ENCODE measurements around the gene YES1. TPM values are rescaled to one million over a fixed set of nuclear protein-coding genes. Genes with fewer than 3 reads are reported as not detected.

YES1 gene
- total and polyA plus RNA-seq, 2 of the 8 experiments (the other 6 are each of a cell fraction or from before 2014, with no cell fraction given), result 14.8 to 94.3 TPM

DNA sequence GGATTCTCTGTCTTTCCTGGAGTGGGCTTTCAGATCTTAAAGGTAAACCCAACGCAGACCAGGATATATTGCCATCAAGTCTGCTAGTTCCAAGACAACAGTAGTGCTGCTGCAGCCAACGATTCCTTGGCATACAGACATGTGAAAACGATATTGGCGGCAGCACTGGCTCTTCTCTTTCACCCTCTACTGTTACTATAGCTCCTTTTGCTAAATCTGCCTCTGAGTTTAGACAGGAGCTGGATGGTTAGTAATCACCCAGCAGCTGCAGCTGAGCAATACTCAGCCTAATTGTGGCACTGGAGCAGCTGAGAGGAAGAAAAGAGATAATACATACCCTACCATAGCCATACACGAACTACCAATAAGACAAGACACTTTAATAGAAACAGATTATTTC lies 4.0 kb downstream of the YES1 start:
- H2BK120ac ChIP-seq (replicated peaks; ENCODE audit: low read depth, low read length), result no peak overlapping the region
- no peak overlapping the region for H3K9ac ChIP-seq (replicated peaks in 1 of 4; ENCODE audit: extremely low read depth in 1 of 4, low read depth in 3 of 4, low read length in 3 of 4)
- no peak overlapping the region for H2BK15ac ChIP-seq (ENCODE audit: low read length)
- H3K56ac ChIP-seq (replicated peaks; ENCODE audit: insufficient read length, low read depth, low read length), result no peak overlapping the region
- H4K91ac ChIP-seq (replicated peaks; ENCODE audit: insufficient read length, low read length), result no peak overlapping the region
- no peak overlapping the region for H2BK20ac ChIP-seq (ENCODE audit: low read length)
- TF ChIP-seq FOSL1 (IDR thresholded peaks at IDR 0.05; ENCODE audit: insufficient read depth, low read depth, low read length) (no peak), KDM5A (IDR thresholded peaks at IDR 0.05; ENCODE audit: low read length) (no peak)
- TF ChIP-seq, protein P1, sequence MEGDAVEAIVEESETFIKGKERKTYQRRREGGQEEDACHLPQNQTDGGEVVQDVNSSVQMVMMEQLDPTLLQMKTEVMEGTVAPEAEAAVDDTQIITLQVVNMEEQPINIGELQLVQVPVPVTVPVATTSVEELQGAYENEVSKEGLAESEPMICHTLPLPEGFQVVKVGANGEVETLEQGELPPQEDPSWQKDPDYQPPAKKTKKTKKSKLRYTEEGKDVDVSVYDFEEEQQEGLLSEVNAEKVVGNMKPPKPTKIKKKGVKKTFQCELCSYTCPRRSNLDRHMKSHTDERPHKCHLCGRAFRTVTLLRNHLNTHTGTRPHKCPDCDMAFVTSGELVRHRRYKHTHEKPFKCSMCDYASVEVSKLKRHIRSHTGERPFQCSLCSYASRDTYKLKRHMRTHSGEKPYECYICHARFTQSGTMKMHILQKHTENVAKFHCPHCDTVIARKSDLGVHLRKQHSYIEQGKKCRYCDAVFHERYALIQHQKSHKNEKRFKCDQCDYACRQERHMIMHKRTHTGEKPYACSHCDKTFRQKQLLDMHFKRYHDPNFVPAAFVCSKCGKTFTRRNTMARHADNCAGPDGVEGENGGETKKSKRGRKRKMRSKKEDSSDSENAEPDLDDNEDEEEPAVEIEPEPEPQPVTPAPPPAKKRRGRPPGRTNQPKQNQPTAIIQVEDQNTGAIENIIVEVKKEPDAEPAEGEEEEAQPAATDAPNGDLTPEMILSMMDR (IDR thresholded peaks at IDR 0.05; ENCODE audit: control extremely low read depth in 1 of 3, insufficient read depth in 1 of 3, low read depth in 1 of 3, low read length in 3 of 3), result no peak
- peaks cover 3% of the 10 kb centered on the region for H3K79me1 ChIP-seq (ENCODE audit: low read depth, low read length)
- no peak overlapping the region for H4K8ac ChIP-seq (ENCODE audit: extremely low read depth, insufficient read depth, low read length)
- CTCF ChIA-PET (ENCODE audit: partially characterized antibody), result interaction anchor here (1.0 to 1.3 kb wide), 3 partner anchors 11 to 95 kb away, joined by 3 to 4 read pairs (median 3); partner anchors contain the start of gene ENOSF1
- no peak overlapping the region for H2AK5ac ChIP-seq (ENCODE audit: low read depth, low read length)
- no peak overlapping the region for H3K14ac ChIP-seq (ENCODE audit: insufficient read length)
- no peak overlapping the region for H3K4me3 ChIP-seq (ENCODE audit: extremely low read depth in 1 of 4, insufficient read depth in 2 of 4, low read depth in 3 of 4, low read length in 4 of 4)
- H3K9me3 ChIP-seq (ENCODE audit: insufficient read depth in 2 of 2, low read depth in 1 of 2, low read length in 1 of 2), result no peaks in the 10 kb centered on the region
- H3K18ac ChIP-seq (ENCODE audit: extremely low read depth, low read length), result no peak overlapping the region
- FAIRE-seq (no peak), DNase-seq (ENCODE audit: low read depth in 1 of 2, low spot score in 2 of 2) (no peak)
- H2AFZ ChIP-seq (ENCODE audit: low read length), result no peak overlapping the region
- H3K79me2 ChIP-seq (ENCODE audit: control insufficient read depth in 1 of 2, insufficient read depth in 2 of 2, low read length in 2 of 2), result peaks cover 32 to 83% of the 10 kb centered on the region in 2 experiments
- no peak overlapping the region for H4K5ac ChIP-seq (ENCODE audit: insufficient read length, low read depth, low read length)
- H3K4me1 ChIP-seq (replicated peaks in 1 of 4; ENCODE audit: control insufficient read depth in 3 of 4, insufficient read depth in 4 of 4, low read length in 3 of 4), result peaks cover 0 to 4% (median 2%) of the 10 kb centered on the region in 4 experiments; a peak in 2 of 7 replicates
- no peak overlapping the region for H3K4me2 ChIP-seq (ENCODE audit: insufficient read depth in 1 of 2, low read depth in 2 of 2, low read length in 2 of 2)
- WGBS, 2 experiments (ENCODE audit: extremely low coverage in 1 of 2, insufficient coverage in 1 of 2, insufficient read length in 1 of 2, insufficient replicate concordance in 2 of 2, low coverage in 1 of 2, low lambda C conversion rate in 2 of 2, missing lambda C conversion rate in 1 of 2), result 81% methylated on average over 5 of the region's 5 CpGs; no CpG with 5 or more reads in 1 of the 2 experiments
- H3K4ac ChIP-seq (replicated peaks; ENCODE audit: insufficient read length, low read depth, low read length), result no peak overlapping the region
- no peak overlapping the region for H2BK5ac ChIP-seq (ENCODE audit: low read depth, low read length)
- peaks cover 6% of the 10 kb centered on the region; the same call in 1 of the 2 replicates for H3K23me2 ChIP-seq (ENCODE audit: low read depth, low read length)
- H3K23ac ChIP-seq (ENCODE audit: insufficient read length), result no peak overlapping the region
- no peak overlapping the region for H2BK12ac ChIP-seq (ENCODE audit: low read depth, low read length)
- H3K36me3 ChIP-seq (ENCODE audit: control insufficient read depth in 2 of 4, insufficient read depth in 4 of 4, low read length in 3 of 4), result no peaks in the 10 kb centered on the region
- peaks cover 5 to 10% of the 10 kb centered on the region in 2 experiments for H4K20me1 ChIP-seq (replicated peaks in 1 of 2; ENCODE audit: control insufficient read depth in 1 of 2, insufficient read depth in 2 of 2, low read length in 2 of 2)
- POLR2A ChIA-PET (ENCODE audit: partially characterized antibody), result no interaction called here
- no peaks in the 10 kb centered on the region for H3K27me3 ChIP-seq (replicated peaks in 1 of 4; ENCODE audit: control insufficient read depth in 3 of 4, extremely low read depth in 1 of 4, insufficient read depth in 3 of 4, low read length in 3 of 4)
- H3K27ac ChIP-seq (ENCODE audit: low read depth, low read length), result no peak overlapping the region
